GM21367 (cell line): ENCODE results near the gene SERPINB12.

Experiments used
- ATAC-seq: cut with Tn5 transposase; IDR thresholded peaks from one replicate; pipeline ENCODE4 v1.9.1; 2021; ENCODE audit not compliant: unreplicated experiment

Gene SERPINB12

DNA sequence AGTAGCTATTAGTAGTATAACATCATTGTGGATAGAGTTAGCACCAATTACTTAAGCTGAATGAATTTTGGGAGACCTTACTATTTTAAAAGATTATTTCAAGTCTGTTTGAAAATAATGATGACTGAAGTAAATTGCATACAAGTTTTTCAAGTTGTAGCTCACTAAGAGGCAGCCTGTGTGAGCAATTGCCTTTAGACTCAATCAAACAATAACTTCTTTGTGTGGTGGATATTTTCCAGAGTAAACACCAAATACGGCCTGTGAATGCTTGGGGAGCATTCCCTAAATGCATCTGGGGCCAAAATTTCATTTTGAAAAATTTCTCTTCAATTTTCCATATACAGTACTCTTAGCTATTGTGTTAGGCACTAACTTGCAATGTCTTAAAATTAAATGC, 7.9 kb downstream of the SERPINB12 start:
- ATAC-seq = no peak

GRCh38 chr18:63551769-63552168, 9.6 kb downstream of the SERPINB12 start:
- no peak for ATAC-seq

DNA sequence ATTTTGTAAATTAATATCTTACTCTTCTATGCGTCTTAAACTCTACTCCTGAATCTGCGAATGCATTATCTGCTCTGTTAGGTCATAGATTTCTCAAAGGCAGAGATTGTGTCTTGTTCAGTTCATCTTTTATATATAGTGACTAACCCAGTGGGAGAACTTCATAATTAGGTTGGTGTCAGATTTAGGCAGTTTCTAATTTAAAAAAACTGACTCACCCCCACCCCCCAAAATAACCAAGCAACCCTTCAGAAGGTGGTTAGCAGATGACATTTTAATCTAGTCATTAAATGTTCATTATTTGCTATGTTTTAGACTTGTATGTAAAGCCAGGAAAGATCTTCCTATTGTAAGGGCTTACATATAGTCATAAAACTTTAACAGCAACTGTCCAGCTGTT, 10.4 kb downstream of the SERPINB12 start:
- ATAC-seq = no peak

DNA sequence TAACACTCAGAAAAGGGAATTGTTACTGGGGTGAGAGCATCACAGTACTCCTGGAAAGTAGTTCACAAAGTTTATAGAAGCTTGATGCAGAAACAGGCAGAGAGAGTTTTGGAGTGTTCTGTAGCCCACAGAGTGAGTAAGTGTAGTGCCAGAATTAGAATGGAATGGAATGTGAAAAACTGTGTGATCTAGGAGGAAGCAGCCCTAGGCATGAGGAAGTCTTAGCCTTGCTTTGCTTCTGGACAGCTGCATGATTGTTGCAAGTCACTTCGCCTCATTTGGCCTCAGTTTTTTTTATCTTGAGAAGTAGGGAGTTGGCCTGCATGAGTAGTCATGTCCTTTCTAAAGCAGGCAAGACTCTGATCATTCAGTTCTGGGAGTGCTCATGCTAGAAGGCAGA, 10.9 kb downstream of the SERPINB12 start:
- no peak for ATAC-seq

DNA sequence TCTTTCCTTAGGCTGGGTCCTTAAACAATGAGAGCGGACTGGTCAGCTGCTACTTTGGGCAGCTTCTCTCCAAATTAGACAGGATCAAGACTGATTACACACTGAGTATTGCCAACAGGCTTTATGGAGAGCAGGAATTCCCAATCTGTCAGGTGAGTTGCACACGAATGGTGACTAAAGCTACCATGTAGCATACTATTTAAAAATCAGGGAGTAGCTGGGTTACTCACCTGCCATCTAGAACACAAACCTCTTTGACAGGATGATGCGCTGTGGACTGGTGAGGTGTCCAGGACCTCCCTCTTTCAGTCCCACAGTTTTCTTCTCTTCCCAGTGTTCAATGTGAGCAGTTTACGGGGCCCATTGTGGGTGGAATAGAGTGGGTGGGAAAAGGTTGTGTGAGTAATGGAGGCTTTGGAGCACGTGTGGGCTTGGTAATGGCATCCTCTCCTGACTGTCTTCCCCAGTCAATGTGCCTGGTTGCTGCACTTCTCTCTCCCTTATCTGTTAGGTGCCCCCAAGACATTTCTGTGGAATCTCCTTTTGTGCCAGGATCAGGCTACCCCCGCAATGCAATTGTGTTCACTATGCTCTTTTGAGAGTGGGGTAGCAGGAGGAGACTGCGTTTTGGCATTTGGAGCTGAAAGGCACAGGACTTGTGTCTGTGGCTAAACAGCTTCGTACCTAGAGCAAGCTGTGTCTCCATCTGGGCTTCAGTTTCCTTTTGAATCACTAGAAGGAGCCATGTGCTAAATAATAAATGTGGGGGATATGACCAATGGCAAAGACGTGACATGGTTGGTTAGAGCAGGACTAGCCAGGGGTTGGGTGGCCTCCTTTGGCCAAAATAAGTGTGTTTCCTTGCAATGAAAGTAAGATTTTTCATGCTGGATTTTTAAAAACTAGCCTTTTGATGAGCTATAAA, 17.7 kb downstream of the SERPINB12 start:
- ATAC-seq = no peak

- ATAC-seq = peak; percentile 86
Observed at GRCh38 chr18:63562284-63562683, 20.1 kb downstream of the SERPINB12 start.

DNA sequence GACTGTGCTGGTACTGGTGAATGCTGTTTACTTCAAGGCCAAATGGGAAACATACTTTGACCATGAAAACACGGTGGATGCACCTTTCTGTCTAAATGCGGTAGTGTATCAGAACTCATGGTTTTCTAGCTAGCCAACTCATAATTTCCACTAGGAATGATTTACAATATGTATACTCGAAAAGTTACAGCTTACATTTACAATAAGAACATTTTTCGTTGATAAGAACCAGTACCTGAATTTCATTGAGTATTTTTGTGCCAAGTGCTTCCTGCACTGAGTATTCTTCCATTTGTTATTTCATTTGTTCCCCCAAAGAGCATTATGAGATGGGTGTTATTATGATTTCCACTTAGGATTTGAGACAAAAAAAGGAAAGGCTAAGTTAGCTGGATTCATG, 21.9 kb downstream of the SERPINB12 start:
- no peak for ATAC-seq

DNA sequence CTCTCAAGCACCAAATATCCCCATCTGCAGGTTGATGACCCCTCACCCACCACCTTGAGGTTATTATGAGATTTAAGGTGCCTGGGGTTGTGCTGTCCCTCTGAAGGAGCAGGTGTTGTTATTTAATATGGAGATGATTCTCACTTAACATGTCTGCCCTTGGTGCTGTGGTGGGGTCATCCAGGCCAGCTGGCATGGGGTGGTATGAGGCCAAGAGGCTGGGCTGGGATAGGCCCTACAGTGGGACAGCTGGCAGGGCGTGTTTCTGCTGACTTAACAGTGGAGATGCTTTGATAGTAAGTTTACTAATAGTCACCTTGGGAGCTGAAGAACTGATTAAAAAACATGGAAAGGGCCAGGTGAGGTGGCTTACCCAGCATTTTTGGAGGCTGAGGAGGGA, 22.4 kb downstream of the SERPINB12 start:
- no peak for ATAC-seq

DNA sequence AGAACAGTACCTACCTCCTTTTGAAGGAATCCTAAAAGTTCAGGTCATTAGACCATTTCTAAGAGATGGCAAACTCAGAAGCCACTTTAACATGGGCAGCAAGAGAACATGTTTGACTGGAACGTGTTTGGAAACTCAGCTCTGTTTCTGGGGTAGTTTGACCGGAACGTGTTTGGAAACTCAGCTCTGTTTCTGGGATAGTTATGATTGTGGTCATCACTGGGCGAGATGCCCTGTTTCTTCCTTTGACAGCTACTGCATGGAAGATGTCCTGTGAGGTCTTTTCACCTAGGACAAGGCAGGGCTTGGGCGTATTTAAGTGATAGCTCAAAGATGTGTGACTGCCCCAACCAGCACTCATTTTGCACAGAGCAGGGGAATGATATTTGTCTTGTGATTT, 25.1 kb downstream of the SERPINB12 start:
- ATAC-seq = no peak

- ATAC-seq = no peak
Observed at GRCh38 chr18:63567825-63568224, 25.7 kb downstream of the SERPINB12 start.

- ATAC-seq = no peak
Observed at GRCh38 chr18:63570721-63571120, 28.6 kb downstream of the SERPINB12 start.

GRCh38 chr18:63575681-63576080, 33.5 kb downstream of the SERPINB12 start:
- no peak for ATAC-seq

- ATAC-seq = peak; percentile 91
Observed at GRCh38 chr18:63578357-63578958, 36.3 kb downstream of the SERPINB12 start.

- no peak for ATAC-seq
Observed at GRCh38 chr18:63579616-63580015, 37.4 kb downstream of the SERPINB12 start.

DNA sequence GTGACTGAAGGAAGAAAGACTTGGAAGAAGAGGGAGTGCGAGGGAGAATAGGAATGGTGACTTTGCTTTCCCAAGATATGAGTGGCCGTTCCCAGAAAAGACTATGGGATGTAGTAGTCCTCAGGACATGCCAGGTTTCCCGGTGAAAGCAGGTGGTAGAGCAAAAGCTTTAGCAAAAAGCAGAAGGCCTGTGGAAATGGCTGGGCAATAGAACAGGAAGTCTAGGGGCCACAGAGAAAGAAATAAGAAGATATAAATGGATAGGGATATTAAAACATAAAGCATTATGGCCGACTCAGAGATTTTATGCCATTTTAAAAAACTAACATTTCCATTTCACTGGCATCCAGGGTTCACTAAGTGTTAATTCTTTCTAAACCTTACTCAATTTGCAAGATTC, 43.8 kb downstream of the SERPINB12 start:
- no peak for ATAC-seq

DNA sequence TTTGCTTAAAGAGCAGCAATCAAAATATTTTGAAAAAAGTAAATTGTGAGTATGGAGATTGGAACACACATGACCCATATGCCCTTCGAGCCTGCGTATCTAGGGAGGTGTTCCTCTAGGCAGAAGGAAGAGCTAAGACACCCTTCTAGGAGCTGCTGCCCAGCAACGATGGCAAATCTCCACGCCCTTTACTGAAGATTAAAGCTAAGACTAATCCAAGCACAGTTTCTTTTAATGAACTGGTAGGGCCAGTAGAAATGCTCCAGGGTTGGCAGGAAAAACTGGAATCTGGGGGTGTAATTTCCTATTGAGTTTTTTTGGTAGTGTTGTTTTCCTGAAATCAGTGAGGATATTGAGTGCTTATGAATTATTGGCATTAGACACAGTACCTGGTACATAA, 44.3 kb downstream of the SERPINB12 start:
- no peak for ATAC-seq

DNA sequence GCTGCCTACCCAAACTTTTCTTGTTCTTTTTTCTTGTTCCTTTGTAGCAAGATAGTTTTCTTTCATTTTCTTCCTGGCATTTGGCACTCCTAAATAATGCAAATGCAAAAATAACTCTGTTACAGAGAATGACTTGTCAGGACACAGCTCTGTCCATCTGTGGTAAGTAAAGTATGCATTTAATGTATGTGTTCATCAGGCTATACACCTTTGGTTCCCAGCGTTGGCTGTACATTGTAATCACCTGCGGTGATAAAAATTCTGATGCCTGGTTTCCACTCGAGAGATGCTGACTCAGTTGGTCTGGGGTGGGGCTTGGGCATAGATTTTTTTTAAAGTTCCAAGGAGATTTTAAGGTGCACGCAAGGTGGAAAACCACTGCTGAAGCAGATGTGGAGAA, 44.8 kb downstream of the SERPINB12 start, which contains the start of gene SERPINB13:
SERPINB13 (plus strand) TSS at position 378 of the 400 bp plus-strand sequence. CDS start 1,325 bp downstream, outside the sequence.
- no peak for ATAC-seq

GRCh38 chr18:63588909-63589308, 46.7 kb downstream of the SERPINB12 start:
- ATAC-seq = no peak

- ATAC-seq = no peak
Observed at GRCh38 chr18:63590373-63590772, 48.2 kb downstream of the SERPINB12 start.

DNA sequence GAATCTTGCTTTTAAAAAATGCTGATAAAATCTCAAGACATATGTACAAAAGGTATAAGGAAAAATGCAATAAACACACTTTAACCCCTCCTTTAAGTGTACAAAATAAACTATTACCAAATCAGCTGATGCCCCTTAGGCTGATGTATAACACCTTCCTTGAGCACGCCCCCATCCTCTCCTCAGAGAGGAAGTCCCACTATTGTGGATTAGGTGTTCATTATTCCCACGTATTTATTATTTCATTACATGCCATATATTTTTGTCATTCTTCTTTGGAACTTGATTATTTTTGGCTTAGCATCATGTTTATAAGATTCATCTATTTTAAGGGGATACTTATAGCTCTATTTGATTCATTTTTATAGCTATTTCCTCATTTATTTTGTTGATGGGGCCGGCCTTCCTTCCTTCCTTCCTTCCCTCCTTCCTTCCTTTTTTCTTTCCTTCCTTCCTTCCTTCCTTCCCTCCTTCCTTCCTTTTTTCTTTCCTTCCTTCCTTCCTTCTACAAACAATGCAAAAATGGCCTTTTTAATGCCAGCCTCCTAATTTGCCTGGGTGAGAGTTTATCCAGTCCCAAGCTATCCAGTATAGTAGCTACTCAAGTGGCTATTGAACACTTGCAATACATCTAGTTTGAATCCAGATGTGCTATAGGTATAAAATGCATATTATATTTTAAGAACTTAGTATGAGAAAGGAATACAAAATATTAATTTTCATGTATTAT, 49.0 kb downstream of the SERPINB12 start:
- no peak for ATAC-seq

DNA sequence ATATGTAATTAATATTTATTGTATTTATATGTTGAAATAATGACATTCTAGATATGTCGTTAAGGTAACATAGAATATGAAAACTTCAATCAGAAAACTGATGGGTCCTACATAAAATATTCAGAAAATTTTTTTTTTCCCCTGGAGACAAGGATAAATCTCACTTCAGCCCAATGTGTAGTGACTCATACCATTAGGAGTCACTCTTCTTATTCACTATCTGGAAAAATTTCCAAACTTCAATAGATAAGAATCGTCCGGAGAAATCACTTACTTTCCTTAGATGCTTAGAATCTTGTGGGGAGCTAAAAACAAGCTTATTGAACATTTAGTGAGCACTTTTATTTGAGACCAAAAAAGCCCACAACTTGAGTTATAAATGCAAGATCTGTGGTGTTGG, 49.6 kb downstream of the SERPINB12 start:
- no peak for ATAC-seq

DNA sequence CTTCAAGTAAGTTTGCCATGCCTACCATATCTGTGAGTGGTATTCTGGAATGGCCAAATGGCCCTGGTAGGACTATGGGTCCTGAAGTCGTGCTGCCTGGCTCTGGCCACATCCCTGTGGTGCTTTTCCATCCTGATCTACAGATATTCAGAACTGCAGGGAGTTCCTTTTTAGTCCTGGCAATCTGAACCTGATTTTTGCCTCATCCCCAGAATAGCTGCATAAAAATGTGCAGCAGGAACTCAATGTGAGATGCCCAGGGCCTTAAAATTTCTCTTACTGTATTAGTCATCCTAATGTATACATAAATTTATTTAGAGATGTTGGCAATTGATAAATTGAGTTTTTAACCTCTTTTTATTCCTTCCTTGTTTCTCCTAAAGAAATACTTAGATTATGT, 50.3 kb downstream of the SERPINB12 start:
- ATAC-seq = no peak
